ENCODE data around the gene NIP7. TPM values are rescaled to one million over a fixed set of nuclear protein-coding genes. Genes with fewer than 3 reads are reported as not detected.

Gene NIP7
- total RNA-seq, 2 donors from 2014 or later = 11.0 to 33.4 TPM

DNA sequence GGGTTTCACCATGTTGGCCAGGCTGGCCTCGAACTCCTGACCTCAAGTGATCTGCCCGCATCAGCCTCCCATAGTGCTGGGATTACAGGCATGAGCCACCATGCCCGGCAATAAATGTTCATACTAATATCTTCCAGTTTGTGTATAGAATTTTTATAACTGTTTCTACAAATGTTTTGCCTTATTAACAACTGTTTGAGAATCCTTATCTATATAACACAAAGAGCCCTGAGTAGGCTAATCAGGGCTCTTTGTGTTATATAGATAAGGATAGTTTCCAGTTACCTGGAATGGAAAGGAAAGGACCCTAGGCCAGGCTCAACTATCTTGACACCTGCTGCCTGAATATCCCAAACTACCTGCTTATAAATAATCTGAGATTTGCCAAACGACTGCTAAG is 29.3 kb downstream of the NIP7 start:
- ATAC-seq (ENCODE audit: insufficient number of reproducible peaks, low FRiP score, low read depth) (no peak), DNase-seq (ENCODE audit: low spot score) (no peak)
- H3K4me3 ChIP-seq = no peak overlapping the region
- no peak overlapping the region for H3K27ac ChIP-seq
- no peaks in the 10 kb centered on the region for H3K4me1 ChIP-seq (ENCODE audit: control insufficient read depth in 1 of 2, low read depth in 2 of 2)
- H3K27me3 ChIP-seq (replicated peaks; ENCODE audit: insufficient read depth) = no peaks in the 10 kb centered on the region
- peaks cover 66% of the 10 kb centered on the region for H3K36me3 ChIP-seq
- TF ChIP-seq, protein P1, sequence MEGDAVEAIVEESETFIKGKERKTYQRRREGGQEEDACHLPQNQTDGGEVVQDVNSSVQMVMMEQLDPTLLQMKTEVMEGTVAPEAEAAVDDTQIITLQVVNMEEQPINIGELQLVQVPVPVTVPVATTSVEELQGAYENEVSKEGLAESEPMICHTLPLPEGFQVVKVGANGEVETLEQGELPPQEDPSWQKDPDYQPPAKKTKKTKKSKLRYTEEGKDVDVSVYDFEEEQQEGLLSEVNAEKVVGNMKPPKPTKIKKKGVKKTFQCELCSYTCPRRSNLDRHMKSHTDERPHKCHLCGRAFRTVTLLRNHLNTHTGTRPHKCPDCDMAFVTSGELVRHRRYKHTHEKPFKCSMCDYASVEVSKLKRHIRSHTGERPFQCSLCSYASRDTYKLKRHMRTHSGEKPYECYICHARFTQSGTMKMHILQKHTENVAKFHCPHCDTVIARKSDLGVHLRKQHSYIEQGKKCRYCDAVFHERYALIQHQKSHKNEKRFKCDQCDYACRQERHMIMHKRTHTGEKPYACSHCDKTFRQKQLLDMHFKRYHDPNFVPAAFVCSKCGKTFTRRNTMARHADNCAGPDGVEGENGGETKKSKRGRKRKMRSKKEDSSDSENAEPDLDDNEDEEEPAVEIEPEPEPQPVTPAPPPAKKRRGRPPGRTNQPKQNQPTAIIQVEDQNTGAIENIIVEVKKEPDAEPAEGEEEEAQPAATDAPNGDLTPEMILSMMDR (IDR thresholded peaks at IDR 0.05) = no peak
- H3K9me3 ChIP-seq = no peaks in the 10 kb centered on the region

DNA sequence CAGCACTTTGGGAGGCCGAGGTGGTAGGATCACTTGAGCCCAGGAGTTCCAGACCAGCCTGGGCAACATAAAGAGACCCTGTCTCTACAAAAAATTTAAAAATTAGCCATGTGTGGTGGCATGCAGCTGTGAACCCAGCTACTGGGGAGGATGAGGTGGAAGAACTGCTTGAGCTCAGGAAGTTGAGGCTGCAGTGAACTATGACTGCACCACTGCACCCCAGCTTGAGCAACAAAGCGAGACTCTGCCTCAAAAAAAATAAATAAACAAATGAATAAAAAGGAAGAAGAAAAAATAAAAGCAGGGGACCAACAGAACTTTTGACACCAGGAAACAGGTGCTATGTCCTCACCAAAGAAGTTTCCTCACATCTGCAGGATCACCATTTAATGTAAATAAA is 32.0 kb downstream of the NIP7 start:
- TF ChIP-seq, protein P1 (IDR thresholded peaks at IDR 0.05) = no peak
- H3K27me3 ChIP-seq (replicated peaks; ENCODE audit: insufficient read depth) = no peaks in the 10 kb centered on the region
- H3K4me1 ChIP-seq (ENCODE audit: control insufficient read depth in 1 of 2, low read depth in 2 of 2) = no peaks in the 10 kb centered on the region
- H3K36me3 ChIP-seq = peaks cover 50% of the 10 kb centered on the region
- H3K9me3 ChIP-seq = no peaks in the 10 kb centered on the region
- no peak overlapping the region for H3K4me3 ChIP-seq
- DNase-seq (ENCODE audit: low spot score) = no peak
- no peak overlapping the region for H3K27ac ChIP-seq
- no peak for ATAC-seq (ENCODE audit: insufficient number of reproducible peaks, low FRiP score, low read depth)

DNA sequence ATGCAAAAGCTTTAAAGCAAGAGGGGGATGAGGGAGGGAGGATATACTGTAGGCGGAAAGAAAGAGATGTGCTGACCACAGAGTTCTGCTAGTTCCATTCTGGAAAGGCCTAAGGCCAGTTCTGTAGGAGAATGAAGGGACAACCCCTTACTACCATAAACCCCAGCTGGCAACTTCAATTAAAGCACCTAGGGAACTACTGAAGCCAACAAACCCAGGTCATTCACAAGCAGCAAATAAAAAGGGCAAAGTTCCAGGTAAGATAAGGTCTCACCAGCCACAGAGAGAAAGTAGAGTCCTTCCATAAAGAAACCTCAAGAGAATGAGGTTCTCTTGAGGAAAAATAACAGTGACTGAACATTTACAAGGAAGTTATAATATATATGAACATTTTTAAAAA is 33.4 kb downstream of the NIP7 start:
- Histone ChIP-seq H3K27me3 (replicated peaks; ENCODE audit: insufficient read depth) (no peaks in the 10 kb centered on the region), H3K36me3 (peaks cover 38% of the 10 kb centered on the region), H3K27ac (no peak overlapping the region), H3K4me1 (ENCODE audit: control insufficient read depth in 1 of 2, low read depth in 2 of 2) (no peaks in the 10 kb centered on the region), H3K4me3 (no peak overlapping the region), H3K9me3 (no peaks in the 10 kb centered on the region)
- TF ChIP-seq, protein P1 (IDR thresholded peaks at IDR 0.05) = no peak
- ATAC-seq (ENCODE audit: insufficient number of reproducible peaks, low FRiP score, low read depth) = no peak
- no peak for DNase-seq (ENCODE audit: low spot score)

DNA sequence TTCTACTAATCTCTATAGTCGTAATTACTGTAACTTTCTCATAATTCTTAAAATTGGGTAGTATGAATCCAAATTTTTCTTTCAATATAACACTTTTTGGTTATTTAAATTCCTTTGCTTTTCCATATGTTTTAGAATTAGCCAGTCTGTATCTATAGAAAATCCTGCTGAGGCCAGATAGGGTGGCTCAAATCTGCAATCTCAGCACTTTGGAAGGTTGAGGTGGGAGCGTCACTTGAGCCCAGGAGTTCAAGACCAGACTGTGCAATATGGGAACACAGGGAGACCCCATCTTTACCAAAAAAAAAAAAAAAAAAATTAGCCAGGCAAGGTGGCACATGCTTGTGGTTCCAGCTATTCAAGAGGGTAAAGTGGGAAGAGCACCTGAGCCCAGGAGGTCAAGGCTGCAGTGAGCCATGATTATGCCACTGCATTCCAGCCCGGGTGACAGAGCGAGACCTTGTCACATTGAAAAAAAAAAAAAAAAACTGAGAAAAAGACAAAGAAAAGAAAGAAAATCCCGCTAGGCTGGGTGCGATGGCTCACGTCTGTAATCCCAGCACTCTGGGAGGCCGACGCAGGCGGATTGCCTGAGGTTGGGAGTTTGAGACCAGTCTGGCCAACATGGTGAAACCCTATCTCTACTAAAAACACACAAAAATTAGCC is 37.0 kb downstream of the NIP7 start:
- Histone ChIP-seq H3K4me3 (no peak overlapping the region), H3K9me3 (no peaks in the 10 kb centered on the region), H3K4me1 (ENCODE audit: control insufficient read depth in 1 of 2, low read depth in 2 of 2) (peaks cover 4 to 5% of the 10 kb centered on the region in 2 donors), H3K27me3 (replicated peaks; ENCODE audit: insufficient read depth) (no peaks in the 10 kb centered on the region), H3K36me3 (peaks cover 34% of the 10 kb centered on the region), H3K27ac (no peak overlapping the region)
- DNase-seq (ENCODE audit: low spot score) (no peak), ATAC-seq (ENCODE audit: insufficient number of reproducible peaks, low FRiP score, low read depth) (no peak)
- TF ChIP-seq, protein P1 (IDR thresholded peaks at IDR 0.05) = no peak

DNA sequence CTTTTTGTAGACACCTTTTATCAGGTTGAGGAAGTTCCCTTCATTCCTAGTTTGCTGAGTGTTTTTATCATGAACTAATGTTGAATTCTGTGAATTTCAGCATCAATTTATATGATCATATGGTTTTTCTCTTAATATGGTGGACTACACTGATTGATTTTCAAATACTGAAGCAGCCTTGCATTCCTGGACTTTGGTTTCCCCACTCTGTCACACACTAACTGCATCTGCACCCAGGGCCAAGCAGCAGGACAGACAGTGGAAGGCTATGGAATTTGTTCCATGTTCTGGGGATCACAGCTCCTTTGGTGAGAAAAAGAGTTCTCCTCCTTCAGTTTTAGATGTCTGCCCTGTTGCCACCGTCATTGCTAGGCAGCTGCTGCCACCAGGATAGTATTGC is 38.5 kb downstream of the NIP7 start:
- TF ChIP-seq, protein P1 (IDR thresholded peaks at IDR 0.05) = no peak
- DNase-seq (ENCODE audit: low spot score) (no peak), ATAC-seq (ENCODE audit: insufficient number of reproducible peaks, low FRiP score, low read depth) (no peak)
- no peak overlapping the region for H3K4me3 ChIP-seq
- H3K4me1 ChIP-seq (ENCODE audit: control insufficient read depth in 1 of 2, low read depth in 2 of 2) = peaks cover 5 to 6% of the 10 kb centered on the region in 2 donors
- H3K36me3 ChIP-seq = peaks cover 34% of the 10 kb centered on the region
- H3K27ac ChIP-seq = no peak overlapping the region
- no peaks in the 10 kb centered on the region for H3K9me3 ChIP-seq
- no peaks in the 10 kb centered on the region for H3K27me3 ChIP-seq (replicated peaks; ENCODE audit: insufficient read depth)
